HG03196 (cell line): Measurements from ENCODE around the gene NFE2.

ENCODE experiments used
- ATAC-seq: cut with Tn5 transposase; IDR thresholded peaks from one replicate; pipeline ENCODE4 v1.9.1; 2021; ENCODE audit not compliant: unreplicated experiment

NFE2 gene

DNA sequence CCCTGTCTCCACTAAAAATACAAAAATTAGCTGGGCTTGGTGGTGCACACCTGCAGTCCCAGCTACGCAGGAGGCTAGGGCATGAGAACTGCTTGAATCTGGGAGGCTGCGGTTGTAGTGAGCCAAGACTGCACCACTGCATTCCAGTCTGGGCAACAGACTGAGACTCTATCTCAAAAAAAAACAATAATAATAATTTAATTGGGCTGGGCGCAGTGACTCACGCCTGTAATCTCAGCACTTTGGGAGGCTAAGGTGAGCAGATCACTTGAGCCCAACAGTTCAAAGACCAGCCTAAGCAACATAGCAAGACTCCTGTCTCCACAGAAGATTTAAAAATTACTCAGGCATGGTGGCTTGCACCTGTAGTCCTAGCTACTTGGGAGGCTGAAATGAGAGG, 47.6 kb downstream of the NFE2 start:
- no peak for ATAC-seq

DNA sequence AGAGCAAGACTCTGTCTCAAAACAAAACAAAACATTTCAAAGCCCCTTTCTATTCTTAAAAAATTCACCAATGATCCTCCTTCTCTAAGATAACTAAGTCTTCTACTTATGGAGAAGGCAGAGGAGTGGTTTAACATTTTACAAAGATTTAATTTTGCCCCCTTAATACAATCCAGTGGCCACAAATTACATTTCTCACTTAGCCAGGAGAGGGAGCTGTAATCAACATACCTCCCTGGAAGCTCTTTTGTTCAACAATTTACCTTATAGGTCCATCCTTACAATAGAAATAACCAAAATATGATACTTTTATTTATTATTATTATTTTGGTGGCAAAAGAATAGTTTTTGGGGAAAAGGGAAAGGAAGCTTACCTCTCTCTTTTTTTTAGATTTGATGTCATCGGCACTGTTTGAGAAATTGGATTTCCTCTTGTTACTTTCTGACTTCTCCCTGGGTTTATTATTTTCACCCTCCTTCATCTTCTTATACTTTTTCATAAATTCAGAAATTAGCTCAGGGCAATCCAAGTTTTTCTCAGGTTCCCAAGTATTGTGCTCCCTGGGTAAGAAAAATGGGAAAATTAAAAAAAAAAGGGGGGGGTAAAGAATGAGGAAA, 49.0 kb downstream of the NFE2 start:
- no peak for ATAC-seq

DNA sequence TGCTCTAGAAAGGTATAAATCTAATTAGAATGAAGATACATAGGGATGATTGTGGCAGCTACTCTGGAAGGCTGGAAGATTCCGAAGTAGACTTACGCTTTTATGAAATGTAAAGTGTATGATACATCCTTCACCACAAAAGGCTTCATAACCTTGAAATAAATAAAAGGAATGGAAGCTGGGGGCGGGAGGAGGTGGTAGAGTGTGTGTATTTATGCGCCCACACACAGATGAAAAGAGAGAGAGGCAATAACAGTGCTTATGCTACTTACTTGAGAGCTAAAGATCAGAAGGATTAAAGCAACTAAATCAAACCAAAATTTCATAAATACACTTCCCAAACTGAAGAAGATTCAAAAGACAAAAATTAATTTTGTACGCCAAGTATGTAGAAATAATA, 51.3 kb downstream of the NFE2 start:
- no peak for ATAC-seq

DNA sequence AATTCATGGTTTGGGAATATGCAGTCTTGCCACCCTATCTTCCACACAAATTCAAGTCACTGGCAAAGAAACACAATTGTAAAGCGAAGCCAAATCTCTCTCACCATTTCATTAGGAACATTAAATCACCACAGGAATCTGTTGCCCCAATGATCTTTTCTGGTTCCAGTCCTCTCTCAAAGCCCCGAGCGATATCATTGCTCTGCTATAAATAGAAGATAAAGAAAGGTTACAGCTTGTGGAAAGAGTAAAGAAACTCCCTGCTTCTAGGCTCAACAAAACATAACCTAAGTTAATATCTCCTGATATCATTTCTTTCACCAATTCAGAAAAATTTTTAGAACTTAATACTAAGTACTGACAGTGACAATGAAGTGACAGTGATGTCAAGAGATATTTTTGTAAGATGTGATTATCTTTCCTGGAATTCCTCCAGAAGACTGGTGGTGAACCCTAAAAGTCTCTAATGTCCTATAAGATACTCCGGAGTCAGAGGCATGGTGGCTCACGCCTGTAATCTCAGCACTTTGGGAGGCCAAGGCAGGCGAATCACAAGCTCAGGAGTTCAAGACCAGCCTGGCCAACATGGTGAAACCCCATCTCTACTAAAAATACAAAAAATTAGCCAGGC, 54.7 kb downstream of the NFE2 start:
- no peak for ATAC-seq
